ENCODE results near the gene NFIB.

DNA sequence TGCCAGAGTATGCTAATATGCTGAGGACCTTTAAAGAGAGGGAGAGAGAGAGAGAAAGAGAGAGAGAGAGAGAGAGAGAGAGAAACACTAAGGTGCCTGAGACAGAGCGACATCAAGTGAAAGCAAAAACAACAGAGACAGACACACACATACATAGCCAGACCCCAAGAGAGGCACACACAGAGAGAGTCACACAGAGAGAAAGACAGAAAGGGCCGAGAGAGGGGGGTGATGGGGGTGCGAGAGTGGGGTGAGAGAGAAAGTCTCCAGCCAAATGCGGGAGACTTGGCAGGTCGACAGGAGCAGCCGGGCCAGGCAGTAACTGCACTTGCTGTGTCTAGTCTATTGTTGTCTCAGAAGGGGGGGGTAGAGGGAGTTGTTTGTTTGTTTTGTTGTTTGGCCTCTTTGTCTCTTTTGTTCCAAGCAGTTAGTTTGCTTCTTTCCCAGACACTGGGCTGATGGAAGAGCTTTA is 30.1 kb upstream of the NFIB start:
- TF ChIP-seq CTCF (IDR thresholded peaks at IDR 0.05; ENCODE audit: low read length) (no peak), EZH2 (optimal IDR thresholded peaks at IDR 0.05; ENCODE audit: low read depth, low read length) (no peak), EZH2phosphoT487 (IDR thresholded peaks at IDR 0.05; ENCODE audit: low read length) (no peak)
